GM18868 (cell line): Measurements from ENCODE around the gene USH1C.

ENCODE experiments used
- ATAC-seq: cut with Tn5 transposase; IDR thresholded peaks from one replicate; pipeline ENCODE4 v1.9.1; 2021; ENCODE audit warnings: mild to moderate bottlenecking, moderate library complexity; ENCODE audit not compliant: unreplicated experiment

USH1C gene

GRCh38 chr11:17544181-17544622, at the start of gene USH1C:
TSS of gene USH1C (minus strand) at chr11:17544416. CDS start at chr11:17544307, 109 bp downstream.
- no peak for ATAC-seq

GRCh38 chr11:17593466-17594245, 49.4 kb upstream of the USH1C start:
- ATAC-seq = no peak

- no peak for ATAC-seq
Observed at GRCh38 chr11:17591293-17591692, 47.1 kb upstream of the USH1C start.

- no peak for ATAC-seq
Observed at GRCh38 chr11:17590463-17590862, 46.2 kb upstream of the USH1C start.

- ATAC-seq = no peak
Observed at GRCh38 chr11:17588721-17589120, 44.5 kb upstream of the USH1C start.

GRCh38 chr11:17588166-17588565, 44.0 kb upstream of the USH1C start:
- ATAC-seq = no peak

GRCh38 chr11:17585911-17586695, 41.9 kb upstream of the USH1C start:
- ATAC-seq = no peak

GRCh38 chr11:17581732-17582053, 37.5 kb upstream of the USH1C start:
- no peak for ATAC-seq

- no peak for ATAC-seq
Observed at GRCh38 chr11:17581036-17581731, 37.0 kb upstream of the USH1C start.

GRCh38 chr11:17580271-17580670, 36.1 kb upstream of the USH1C start:
- no peak for ATAC-seq

GRCh38 chr11:17579451-17579850, 35.2 kb upstream of the USH1C start:
- no peak for ATAC-seq

- no peak for ATAC-seq
Observed at GRCh38 chr11:17578958-17579357, 34.7 kb upstream of the USH1C start.

- no peak for ATAC-seq
Observed at GRCh38 chr11:17578296-17578695, 34.1 kb upstream of the USH1C start.

- ATAC-seq = no peak
Observed at GRCh38 chr11:17575431-17576425, 31.5 kb upstream of the USH1C start.

GRCh38 chr11:17574141-17575091, 30.2 kb upstream of the USH1C start:
- ATAC-seq = no peak

GRCh38 chr11:17573526-17573925, 29.3 kb upstream of the USH1C start:
- no peak for ATAC-seq

GRCh38 chr11:17572791-17573460, 28.7 kb upstream of the USH1C start:
- no peak for ATAC-seq

- no peak for ATAC-seq
Observed at GRCh38 chr11:17572359-17572690, 28.1 kb upstream of the USH1C start.
